Stimulated activated CD8-positive, alpha-beta memory T cell treated with anti-CD3 and anti-CD28 coated beads, Interleukin-12 subunit alpha, Interleukin-12 subunit beta, amount 100 ng/mL, for 24 hours (primary cell): ENCODE measurements around the gene B3GLCT.

ENCODE experiments used
- DNase-seq: peaks from one replicate; pipeline ENCODE4 v3.0.0-alpha.2; 2020; ENCODE audit errors: extremely low read depth

Gene B3GLCT

DNA sequence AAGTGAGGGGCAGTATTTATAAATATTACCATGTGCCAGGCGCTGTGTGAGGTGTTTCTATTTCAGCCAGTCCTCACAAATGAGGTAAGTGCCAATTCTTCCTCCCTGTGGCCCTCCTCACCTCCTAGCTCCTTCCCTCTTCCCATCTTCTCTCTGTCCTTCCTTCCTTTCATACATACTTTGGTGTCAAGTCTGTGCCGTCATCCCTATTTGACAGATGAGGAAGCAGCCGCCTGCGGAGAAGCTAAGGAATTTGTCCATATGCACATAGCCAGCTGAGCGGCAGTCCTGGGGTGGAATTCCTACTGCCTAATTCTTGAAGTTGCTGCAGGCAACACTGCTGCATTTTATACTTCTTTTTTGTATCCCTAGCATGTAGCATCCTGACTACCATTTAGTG, 150.8 kb downstream of the B3GLCT start:
- no peak for DNase-seq

- DNase-seq: no peak
These were observed 151.6 kb downstream of the B3GLCT start for GRCh38 chr13:31351376-31351775.

- no peak for DNase-seq
These were observed 152.7 kb downstream of the B3GLCT start for GRCh38 chr13:31352467-31352866.

DNA sequence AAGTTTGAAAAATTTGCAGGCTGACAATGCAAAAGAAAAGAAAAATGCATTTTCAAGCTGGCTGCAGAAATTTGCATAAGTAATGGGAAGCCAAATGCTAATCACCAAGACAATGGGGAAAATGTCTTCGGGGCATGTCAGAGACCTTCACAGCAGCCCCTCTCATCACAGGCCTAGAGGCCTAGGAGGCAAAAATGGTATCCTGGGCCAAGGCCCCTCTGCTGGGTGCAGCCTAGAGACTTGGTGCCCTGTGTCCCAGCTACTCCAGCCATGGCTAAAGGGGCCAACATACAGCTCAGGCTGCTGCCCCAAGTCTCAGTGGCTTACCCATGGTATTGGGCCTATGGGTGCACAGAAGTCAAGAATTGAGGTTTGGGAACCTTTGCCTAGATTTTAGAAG, 155.2 kb downstream of the B3GLCT start:
- no peak for DNase-seq

DNA sequence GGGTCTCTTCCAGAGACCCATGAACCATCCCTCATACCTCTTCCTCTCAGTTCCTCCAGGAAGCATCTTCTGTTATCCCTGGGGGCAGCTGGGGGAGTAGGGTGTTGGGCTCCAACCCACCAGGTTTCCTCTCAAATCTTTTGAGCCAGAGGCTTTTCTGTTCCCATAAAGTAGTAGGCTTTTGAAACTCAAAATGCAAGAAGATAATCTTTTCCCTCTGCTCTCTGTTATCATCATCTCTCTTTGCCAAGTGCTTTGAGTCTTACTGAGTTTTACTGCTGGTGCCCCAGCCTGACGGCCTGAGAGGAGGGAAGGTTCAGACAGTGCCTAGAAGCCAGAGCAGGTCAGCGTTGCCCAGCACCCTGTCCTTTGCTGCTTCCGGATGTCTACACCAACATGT, 157.2 kb downstream of the B3GLCT start:
- no peak for DNase-seq

GRCh38 chr13:31357581-31357980, 157.8 kb downstream of the B3GLCT start:
- no peak for DNase-seq

- no peak for DNase-seq
These were observed 161.9 kb downstream of the B3GLCT start for GRCh38 chr13:31361673-31362072.

- DNase-seq: no peak
These were observed 165.9 kb downstream of the B3GLCT start for GRCh38 chr13:31365630-31366029.

GRCh38 chr13:31367410-31367809, 167.6 kb downstream of the B3GLCT start:
- no peak for DNase-seq

DNA sequence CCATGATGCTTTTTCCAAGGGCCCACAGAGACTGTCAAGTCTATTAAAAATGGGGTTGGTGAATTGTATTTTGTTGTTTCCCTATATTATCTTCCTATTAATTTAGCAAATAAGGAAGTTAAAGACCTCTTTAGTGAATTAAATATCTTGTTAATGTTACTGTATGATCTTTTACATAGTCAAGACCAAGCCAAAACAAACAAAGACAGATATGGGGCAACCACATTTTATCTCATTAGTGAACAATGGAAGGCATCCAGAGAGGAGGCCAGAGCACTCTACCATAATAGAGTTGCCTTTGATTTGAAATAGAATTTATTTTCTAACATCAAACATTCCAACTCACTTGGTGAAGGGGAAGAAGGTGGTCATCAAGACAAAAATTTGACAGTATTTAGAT, 169.4 kb downstream of the B3GLCT start:
- no peak for DNase-seq

- DNase-seq: no peak
These were observed 172.7 kb downstream of the B3GLCT start for GRCh38 chr13:31372454-31372853.

GRCh38 chr13:31374682-31375081, 174.9 kb downstream of the B3GLCT start:
- no peak for DNase-seq

GRCh38 chr13:31377946-31378345, 178.2 kb downstream of the B3GLCT start:
- no peak for DNase-seq

- no peak for DNase-seq
These were observed 180.9 kb downstream of the B3GLCT start for GRCh38 chr13:31380715-31381114.
